ENCODE measurements around the gene IMP4. TPM values are rescaled to one million over a fixed set of nuclear protein-coding genes. Genes with fewer than 3 reads are reported as not detected.
A peak's percentile ranks its signal among the peaks of the same experiment; 100 is the strongest.

The IMP4 gene
- total and polyA plus RNA-seq, 4 experiments from 2014 or later = 72.6 to 96.7 (median 83.4) TPM

GRCh38 chr2:130393318-130393910 is 50.7 kb downstream of the IMP4 start:
- Histone ChIP-seq H3K9me3 (ENCODE audit: control insufficient read depth in 1 of 2, low read length in 2 of 2) (no peaks in the 10 kb centered on the region), H3K27me3 (ENCODE audit: insufficient read depth, low read length) (no peaks in the 10 kb centered on the region), H3K4me3 (ENCODE audit: low read length in 2 of 2) (no peak overlapping the region), H3K36me3 (ENCODE audit: insufficient read depth, low read length) (no peaks in the 10 kb centered on the region), H3K4me1 (ENCODE audit: insufficient read depth, low read length) (peaks cover 8% of the 10 kb centered on the region), H3K27ac (ENCODE audit: low read depth, low read length) (no peak overlapping the region)
- ChIA-PET POLR2A (ENCODE audit: partially characterized antibody) (no interaction called here), CTCF (ENCODE audit: partially characterized antibody) (no interaction called here)
- peaks cover 2 to 4% of the 10 kb centered on the region in 2 donors for H3K36me3 Mint-ChIP-seq
- H3K9me3 Mint-ChIP-seq = no peaks in the 10 kb centered on the region
- intact Hi-C loops (cut with micrococcal nuclease) = no loop called here
- no peak for DNase-seq
- peak overlapping the region in 2 of 8 donors; percentile 29 to 48 for H3K4me3 Mint-ChIP-seq
- peaks cover 2 to 8% of the 10 kb centered on the region in 2 donors for H3K27me3 Mint-ChIP-seq
- no peak overlapping the region for H3K27ac Mint-ChIP-seq
- H3K4me1 Mint-ChIP-seq = peaks cover 5 to 23% (median 9%) of the 10 kb centered on the region in 4 donors

Other genes with a start within 250 kb of the IMP4 start
- not detected for gene POTEF, start 213.7 kb upstream of the IMP4 start, total RNA-seq
- under 1 TPM in 1 of 2 donors, not detected in 1; 0.16 TPM for gene POTEF, start 213.7 kb upstream of the IMP4 start, polyA plus RNA-seq
- under 1 TPM; 0.12 to 0.30 TPM for gene CCDC74B, start 197.8 kb upstream of the IMP4 start, total RNA-seq
- gene CCDC74B, start 197.8 kb upstream of the IMP4 start, polyA plus RNA-seq = not detected
- 10 to 100 TPM; 48.8 to 51.5 TPM for gene SMPD4, start 161.3 kb upstream of the IMP4 start, total RNA-seq
- gene SMPD4, start 161.3 kb upstream of the IMP4 start, polyA plus RNA-seq = 10 to 100 TPM; 26.1 to 41.4 TPM
- gene MZT2B, start 160.6 kb upstream of the IMP4 start, total RNA-seq = 100 to 1,000 TPM; 205 to 207 TPM
- 100 to 1,000 TPM; 184 to 199 TPM for gene MZT2B, start 160.6 kb upstream of the IMP4 start, polyA plus RNA-seq
- not detected for gene TUBA3E, start 144.5 kb upstream of the IMP4 start, total RNA-seq
- gene TUBA3E, start 144.5 kb upstream of the IMP4 start, polyA plus RNA-seq = not detected
- gene PTPN18, start 13.2 kb downstream of the IMP4 start, total RNA-seq = 10 to 100 TPM; 54.9 to 67.2 TPM
- gene PTPN18, start 13.2 kb downstream of the IMP4 start, polyA plus RNA-seq = 10 to 100 TPM; 30.9 to 66.1 TPM
- not detected for gene POTEI, start 166.4 kb downstream of the IMP4 start, total RNA-seq
- not detected for gene POTEI, start 166.4 kb downstream of the IMP4 start, polyA plus RNA-seq
- not detected for gene CFC1B, start 178.3 kb downstream of the IMP4 start, total RNA-seq
- gene CFC1B, start 178.3 kb downstream of the IMP4 start, polyA plus RNA-seq = not detected